K562 (cell line): ENCODE measurements around the gene POR. TPM values are rescaled to one million over a fixed set of nuclear protein-coding genes. Genes with fewer than 3 reads are reported as not detected.

Experiments used
- GTF2B ChIP-seq: IDR thresholded peaks from 2 replicates; pipeline ENCODE4 v1.6.1; 2011; ENCODE audit not compliant: insufficient read length; ENCODE audit errors: extremely low read depth
- HMG20B ChIP-seq: fragments of 250-450 bp; sonication (Bioruptor Pico); IDR thresholded peaks from 2 replicates; pipeline ENCODE4 v1.5.0; 2021; ENCODE audit warnings: mild to moderate bottlenecking
- MGA ChIP-seq: fragments of 450-650 bp; IDR thresholded peaks from 2 replicates; pipeline ENCODE4 v1.6.1; 2016; ENCODE audit warnings: mild to moderate bottlenecking, moderate library complexity
- XRCC5 ChIP-seq: fragments of 200-400 bp; formaldehyde crosslinking; IDR thresholded peaks from 2 replicates; pipeline ENCODE4 v1.6.1; 2017; ENCODE audit warnings: low read depth, mild to moderate bottlenecking, low read length
- ZFP91 ChIP-seq: sonication (generic); formaldehyde crosslinking; IDR thresholded peaks from 2 replicates; pipeline ENCODE4 v1.8.0; 2022; ENCODE audit warnings: mild to moderate bottlenecking, missing genetic modification reagents
- ZHX1 ChIP-seq: fragments of 150-350 bp; conservative IDR thresholded peaks from 2 replicates; pipeline ENCODE4 v1.6.1; 2014; ENCODE audit warnings: low read length
- ZNF778 ChIP-seq: fragments of 450-650 bp; formaldehyde crosslinking; IDR thresholded peaks from 2 replicates; pipeline ENCODE4 v1.4.0; 2020; ENCODE audit warnings: mild to moderate bottlenecking, moderate library complexity
- polyA plus RNA-seq, 8 experiments: library from polyadenylated mRNA; depleted of rRNA in 4 of 8; stranded (reverse) in 5 of 8; unstranded in 3 of 8; fragments of >200 nt; fragmentation: Nextera tagmentation in 2 of 8; fragmentation: Illumina TruSeq in 1 of 8; extraction: Ambion mirVana in 2 of 8; extraction: Trizol in 1 of 8; gene quantifications; 2 replicates each; pipeline versions ENCODE4 v1.2.1 to v1.2.3, GENCODE V29; 2011 to 2014; ENCODE audit warnings: inconsistent platforms in 1 of 8, missing spikeins in 1 of 8
- total RNA-seq, 7 experiments: library from RNA; depleted of rRNA in 6 of 7; stranded (reverse); fragments of >200 nt in 6 of 7; fragmentation: Illumina TruSeq in 2 of 7; extraction: Trizol in 2 of 7; gene quantifications; 2 replicates each; pipeline versions ENCODE4 v1.2.1 to v1.2.3, GENCODE V29; 2011 to 2021; ENCODE audit warnings: low replicate concordance in 1 of 7

POR gene
- total and polyA plus RNA-seq, 9 of the 15 experiments (the other 6 are each of a cell fraction or from before 2014, with no cell fraction given): 4.7 to 142 (median 40.8) TPM

- TF ChIP-seq ZHX1 (no peak), XRCC5 (no peak), ZFP91 (no peak), GTF2B (no peak), MGA (peak; percentile 99), ZNF778 (no peak), HMG20B (CRISPR knock-in tag) (no peak)
Observed at GRCh38 chr7:75937958-75938786, 23.2 kb downstream of the POR start (continued).
